ENCODE results near the gene CSRNP3.
"Not testable (repeated sequence)": the region's sequence is repeated elsewhere in the genome, so short reads cannot be mapped to it uniquely, and the experiment has no call there.

CSRNP3 gene

DNA sequence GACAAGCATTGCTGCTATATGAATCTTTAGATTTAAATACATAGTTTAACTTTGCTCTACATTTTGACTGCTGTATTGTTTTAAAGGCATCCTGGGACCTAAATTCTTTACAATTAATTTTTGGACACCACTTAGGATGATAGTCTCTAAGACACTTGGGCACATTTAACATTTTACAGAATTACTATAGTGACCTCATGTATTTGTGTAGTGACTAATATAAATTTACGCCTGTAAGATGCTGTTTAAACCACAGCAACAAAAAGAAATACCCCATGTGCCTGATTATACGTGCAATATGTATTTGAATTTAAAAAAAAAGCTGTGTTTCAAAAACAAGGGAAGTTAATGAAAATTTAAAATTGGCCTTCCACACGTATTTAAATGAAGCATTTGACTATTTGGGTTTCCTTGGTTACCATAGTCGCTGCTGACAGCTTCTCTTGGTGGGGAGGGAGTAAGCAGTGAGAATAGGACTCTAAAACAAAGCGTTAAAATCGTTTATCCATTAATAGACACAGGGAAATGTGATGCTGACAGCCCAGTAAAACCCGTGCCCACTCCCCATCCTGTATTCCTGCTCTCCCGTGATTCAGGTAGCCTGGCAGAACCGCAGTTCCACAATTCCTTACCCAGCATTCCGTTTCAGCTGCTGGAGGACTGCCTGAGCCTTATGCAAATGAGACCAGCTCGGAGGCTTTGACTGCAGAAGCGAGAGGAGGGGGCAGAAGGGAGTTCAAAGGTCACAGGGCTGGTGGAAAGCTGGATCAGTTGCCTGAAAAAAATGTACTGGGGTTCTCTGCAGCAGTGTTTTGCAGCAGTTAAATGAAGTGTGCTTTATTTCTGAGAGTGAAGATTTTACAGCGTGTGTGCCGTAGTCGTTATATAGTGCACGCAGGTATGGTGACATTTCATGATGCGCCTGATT, 104.3 kb downstream of the CSRNP3 start:
- H3K4me3 ChIP-seq (ENCODE audit: low read depth in 1 of 2, low read length in 2 of 2): peak overlapping the region; percentile 15 to 17
- H3K36me3 ChIP-seq (ENCODE audit: insufficient read depth, low read length): no peaks in the 10 kb centered on the region
- no peaks in the 10 kb centered on the region for H3K27me3 ChIP-seq (ENCODE audit: control insufficient read depth in 1 of 2, insufficient read depth in 2 of 2, low read length in 2 of 2)
- H3K27ac ChIP-seq (ENCODE audit: low read depth, low read length): no peak overlapping the region
- no peak overlapping the region for H3K9ac ChIP-seq (ENCODE audit: low read length)
- H3K9me3 ChIP-seq (ENCODE audit: low read length): no peaks in the 10 kb centered on the region
- no peaks in the 10 kb centered on the region for H3K4me1 ChIP-seq (ENCODE audit: insufficient read depth, low read length)

DNA sequence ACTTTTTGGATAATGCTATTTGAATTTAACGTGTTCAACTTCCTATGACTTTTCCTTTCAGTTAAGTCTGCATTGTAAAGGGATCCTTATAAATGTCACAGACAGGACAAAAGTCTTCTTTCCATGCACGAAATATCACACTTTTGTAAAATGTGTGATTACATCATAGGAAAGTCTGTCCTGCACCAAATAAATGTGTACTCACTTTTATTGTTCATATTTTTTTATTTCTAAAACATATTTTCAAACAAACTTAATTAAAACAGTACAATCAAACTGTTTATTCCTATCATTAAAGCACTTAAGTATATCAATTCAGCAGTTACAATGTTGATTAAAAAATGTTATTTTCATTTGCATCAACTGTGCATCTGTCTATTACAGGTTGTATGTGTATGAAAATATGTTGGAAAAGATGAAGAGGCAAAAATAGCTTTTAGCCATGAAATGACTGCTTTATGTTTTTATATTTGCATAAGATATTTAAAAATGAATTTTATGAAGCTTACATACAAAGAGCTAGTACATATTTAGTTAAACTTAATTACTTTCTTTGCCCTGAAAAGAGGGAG, 105.6 kb downstream of the CSRNP3 start:
- Histone ChIP-seq H3K27me3 (ENCODE audit: control insufficient read depth in 1 of 2, insufficient read depth in 2 of 2, low read length in 2 of 2) (no peaks in the 10 kb centered on the region), H3K9me3 (ENCODE audit: low read length) (no peaks in the 10 kb centered on the region), H3K36me3 (ENCODE audit: insufficient read depth, low read length) (no peaks in the 10 kb centered on the region), H3K9ac (ENCODE audit: low read length) (no peak overlapping the region), H3K4me1 (ENCODE audit: insufficient read depth, low read length) (no peaks in the 10 kb centered on the region), H3K4me3 (ENCODE audit: low read depth in 1 of 2, low read length in 2 of 2) (no peak overlapping the region), H3K27ac (ENCODE audit: low read depth, low read length) (no peak overlapping the region)

DNA sequence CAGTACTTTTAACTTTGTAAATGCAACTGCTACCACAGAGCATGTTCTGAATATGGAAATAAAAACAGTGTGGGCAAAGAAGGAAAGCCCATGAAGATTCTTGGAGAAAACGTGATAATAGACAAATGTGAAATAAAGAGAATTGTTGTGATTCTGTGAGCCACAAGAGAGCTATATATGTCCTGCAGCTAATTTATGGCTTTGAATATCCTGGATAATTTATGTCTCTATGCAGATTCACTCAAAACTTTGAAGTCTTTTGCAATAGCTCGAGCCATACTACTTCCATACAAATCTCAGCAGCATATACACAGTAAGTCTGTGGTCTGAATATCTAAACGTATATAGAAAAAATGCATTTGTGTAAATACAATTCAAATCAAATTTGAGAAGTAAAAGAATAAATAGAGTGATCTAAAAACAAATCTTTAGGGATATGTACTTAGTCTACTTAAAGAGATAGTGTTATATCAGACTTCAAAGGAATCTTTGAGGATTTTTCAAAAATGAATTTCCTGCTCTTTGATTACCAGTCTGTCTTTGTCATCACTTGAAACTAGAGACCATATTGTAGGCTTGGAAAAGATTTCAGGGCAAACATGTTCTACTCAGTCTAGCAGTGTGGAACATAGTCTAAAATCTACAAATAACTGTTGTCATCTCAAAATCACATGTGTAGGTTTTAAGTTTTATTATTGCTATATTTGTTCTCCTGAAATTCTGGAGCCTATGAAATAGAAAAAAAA, 107.1 kb downstream of the CSRNP3 start:
- H3K27me3 ChIP-seq (ENCODE audit: control insufficient read depth in 1 of 2, insufficient read depth in 2 of 2, low read length in 2 of 2): no peaks in the 10 kb centered on the region
- no peak overlapping the region for H3K27ac ChIP-seq (ENCODE audit: low read depth, low read length)
- H3K36me3 ChIP-seq (ENCODE audit: insufficient read depth, low read length): no peaks in the 10 kb centered on the region
- H3K4me3 ChIP-seq (ENCODE audit: low read depth in 1 of 2, low read length in 2 of 2): no peak overlapping the region
- no peaks in the 10 kb centered on the region for H3K9me3 ChIP-seq (ENCODE audit: low read length)
- no peaks in the 10 kb centered on the region for H3K4me1 ChIP-seq (ENCODE audit: insufficient read depth, low read length)
- H3K9ac ChIP-seq (ENCODE audit: low read length): no peak overlapping the region

DNA sequence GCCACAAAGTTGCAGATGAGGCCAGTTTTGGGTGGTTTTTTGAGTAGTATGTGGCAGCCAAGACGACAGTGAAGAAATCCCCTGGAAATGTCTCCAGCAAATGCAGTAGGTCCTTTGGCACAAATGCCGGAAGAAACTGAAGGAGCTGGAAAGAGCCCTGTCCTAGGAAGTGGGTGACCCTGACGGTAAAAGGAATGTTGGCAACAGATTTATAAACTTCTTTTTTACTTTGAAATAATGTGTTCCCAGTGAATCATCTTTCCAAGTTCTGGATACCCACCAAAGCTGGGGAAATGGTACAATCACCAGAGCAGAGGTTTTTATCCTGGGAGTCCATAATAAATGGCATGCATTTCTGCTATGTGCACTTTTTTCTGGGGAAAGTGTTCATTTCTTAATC, 112.9 kb downstream of the CSRNP3 start:
- H3K36me3 ChIP-seq (ENCODE audit: insufficient read depth, low read length): no peaks in the 10 kb centered on the region
- no peak overlapping the region for H3K4me3 ChIP-seq (ENCODE audit: low read depth in 1 of 2, low read length in 2 of 2)
- no peak overlapping the region for H3K9ac ChIP-seq (ENCODE audit: low read length)
- no peaks in the 10 kb centered on the region for H3K27me3 ChIP-seq (ENCODE audit: control insufficient read depth in 1 of 2, insufficient read depth in 2 of 2, low read length in 2 of 2)
- H3K9me3 ChIP-seq (ENCODE audit: low read length): no peaks in the 10 kb centered on the region
- no peak overlapping the region for H3K27ac ChIP-seq (ENCODE audit: low read depth, low read length)
- peaks cover 6% of the 10 kb centered on the region for H3K4me1 ChIP-seq (ENCODE audit: insufficient read depth, low read length)

DNA sequence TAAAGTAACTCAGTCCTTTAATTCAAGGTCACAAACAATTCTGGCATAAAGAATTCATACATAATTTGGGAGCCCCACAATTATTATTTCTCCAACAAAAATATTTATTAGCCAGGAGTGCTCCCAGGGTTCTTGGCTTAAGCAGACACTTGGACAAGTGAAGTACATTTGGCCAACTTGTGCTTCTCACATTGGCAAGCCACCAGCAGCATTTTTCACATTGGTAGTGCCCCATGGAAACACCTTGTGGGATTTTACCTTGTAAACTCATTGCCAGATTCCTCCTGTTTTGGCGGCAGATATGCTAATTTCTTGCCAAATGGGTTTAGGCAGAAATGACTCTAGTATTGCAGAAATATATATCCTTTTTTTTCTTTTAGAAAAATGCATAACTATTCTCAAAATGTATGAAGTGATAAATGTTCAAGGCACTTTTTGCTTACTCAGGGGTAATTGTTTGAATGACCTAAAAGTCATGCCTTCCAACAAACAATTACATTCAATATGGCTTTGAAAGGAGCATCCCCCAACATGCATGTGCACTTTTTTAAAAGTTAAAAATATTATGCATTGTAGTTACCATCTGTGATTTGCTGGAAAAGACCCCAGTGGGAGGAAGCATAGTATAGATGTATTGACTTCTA, 113.5 kb downstream of the CSRNP3 start:
- Histone ChIP-seq H3K36me3 (ENCODE audit: insufficient read depth, low read length) (no peaks in the 10 kb centered on the region), H3K9me3 (ENCODE audit: low read length) (no peaks in the 10 kb centered on the region), H3K27me3 (ENCODE audit: control insufficient read depth in 1 of 2, insufficient read depth in 2 of 2, low read length in 2 of 2) (no peaks in the 10 kb centered on the region), H3K9ac (ENCODE audit: low read length) (no peak overlapping the region), H3K27ac (ENCODE audit: low read depth, low read length) (no peak overlapping the region), H3K4me1 (ENCODE audit: insufficient read depth, low read length) (peaks cover 6% of the 10 kb centered on the region), H3K4me3 (ENCODE audit: low read depth in 1 of 2, low read length in 2 of 2) (no peak overlapping the region)

DNA sequence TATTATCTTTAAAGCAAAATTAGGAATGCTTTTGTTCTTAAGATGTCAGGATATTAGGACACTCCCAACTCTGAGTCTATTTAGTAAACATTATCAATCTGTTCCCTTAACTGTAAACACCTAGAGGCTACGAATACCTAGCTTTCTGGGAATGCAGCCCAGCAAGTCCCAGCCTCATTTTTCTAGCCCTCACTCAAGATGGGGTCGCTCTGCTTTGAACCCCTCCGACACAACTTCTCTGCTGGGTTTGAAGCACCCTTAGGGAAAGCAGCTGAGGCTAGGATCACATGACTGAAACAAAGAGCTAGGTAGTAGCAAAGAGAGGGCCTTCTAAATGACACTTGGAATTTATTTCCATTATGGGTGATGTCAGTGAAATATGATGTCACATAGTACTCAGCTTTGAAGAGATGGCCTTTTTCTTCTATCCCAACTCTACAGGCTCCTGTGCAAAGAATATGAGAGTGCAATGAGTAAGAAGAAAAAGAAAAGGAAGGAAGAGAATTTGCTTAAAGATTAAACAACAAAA, 114.7 kb downstream of the CSRNP3 start:
- no peak overlapping the region for H3K4me3 ChIP-seq (ENCODE audit: low read depth in 1 of 2, low read length in 2 of 2)
- no peaks in the 10 kb centered on the region for H3K9me3 ChIP-seq (ENCODE audit: low read length)
- no peaks in the 10 kb centered on the region for H3K27me3 ChIP-seq (ENCODE audit: control insufficient read depth in 1 of 2, insufficient read depth in 2 of 2, low read length in 2 of 2)
- H3K4me1 ChIP-seq (ENCODE audit: insufficient read depth, low read length): peaks cover 6% of the 10 kb centered on the region
- H3K9ac ChIP-seq (ENCODE audit: low read length): no peak overlapping the region
- H3K36me3 ChIP-seq (ENCODE audit: insufficient read depth, low read length): no peaks in the 10 kb centered on the region
- no peak overlapping the region for H3K27ac ChIP-seq (ENCODE audit: low read depth, low read length)

DNA sequence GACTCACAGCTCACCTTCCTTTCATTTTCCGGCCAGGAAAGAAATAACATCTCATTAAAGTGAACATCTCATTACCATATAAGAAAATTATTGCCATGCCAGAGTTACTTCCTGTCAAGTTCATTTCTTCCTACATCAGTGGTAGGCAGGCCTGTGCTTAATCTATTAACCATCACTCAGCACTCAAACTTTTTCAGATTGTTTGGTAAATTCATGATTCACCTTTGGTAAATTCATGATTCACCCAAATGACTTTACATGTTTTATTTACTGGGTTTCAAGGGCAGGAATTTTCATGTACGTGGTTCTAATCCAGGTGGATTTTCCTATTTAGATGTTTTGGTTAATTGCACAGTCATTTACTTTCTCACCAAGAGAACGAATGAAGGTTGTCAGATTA, 116.5 kb downstream of the CSRNP3 start:
- H3K9ac ChIP-seq (ENCODE audit: low read length): no peak overlapping the region
- H3K9me3 ChIP-seq (ENCODE audit: low read length): no peaks in the 10 kb centered on the region
- no peak overlapping the region for H3K27ac ChIP-seq (ENCODE audit: low read depth, low read length)
- no peak overlapping the region for H3K4me3 ChIP-seq (ENCODE audit: low read depth in 1 of 2, low read length in 2 of 2)
- no peaks in the 10 kb centered on the region for H3K27me3 ChIP-seq (ENCODE audit: control insufficient read depth in 1 of 2, insufficient read depth in 2 of 2, low read length in 2 of 2)
- H3K4me1 ChIP-seq (ENCODE audit: insufficient read depth, low read length): peaks cover 6% of the 10 kb centered on the region
- H3K36me3 ChIP-seq (ENCODE audit: insufficient read depth, low read length): no peaks in the 10 kb centered on the region

DNA sequence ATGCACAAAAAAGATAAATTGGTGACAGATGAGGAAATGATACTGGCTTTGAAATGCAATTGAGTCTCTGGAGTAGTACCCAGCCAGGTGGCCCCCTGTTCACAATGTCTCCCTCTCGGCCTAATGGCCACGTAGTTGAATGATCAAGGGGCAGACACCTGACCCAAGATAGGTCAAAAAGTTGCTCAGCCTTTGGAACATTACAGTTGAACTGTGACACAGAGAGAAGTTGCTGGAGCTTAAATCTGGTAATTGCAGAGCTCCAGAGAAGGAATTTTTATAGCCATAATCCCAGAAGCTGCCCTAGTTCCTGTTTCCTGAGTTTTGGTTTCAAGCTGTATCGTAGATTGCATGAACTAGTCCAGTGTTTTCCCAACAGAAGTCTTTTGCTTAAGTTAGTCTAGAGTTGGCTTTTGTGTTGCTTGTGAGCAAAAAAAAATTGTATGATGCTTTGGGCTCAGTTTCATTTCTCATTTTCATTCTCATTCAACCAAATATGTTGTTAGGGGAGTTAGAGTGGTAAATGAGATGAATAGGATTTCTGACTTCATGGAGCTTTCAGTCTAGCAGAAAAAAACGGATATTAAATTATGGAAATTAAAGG, 117.9 kb downstream of the CSRNP3 start:
- Histone ChIP-seq H3K27ac (ENCODE audit: low read depth, low read length) (no peak overlapping the region), H3K4me1 (ENCODE audit: insufficient read depth, low read length) (peaks cover 2% of the 10 kb centered on the region), H3K9me3 (ENCODE audit: low read length) (no peaks in the 10 kb centered on the region), H3K27me3 (ENCODE audit: control insufficient read depth in 1 of 2, insufficient read depth in 2 of 2, low read length in 2 of 2) (no peaks in the 10 kb centered on the region), H3K36me3 (ENCODE audit: insufficient read depth, low read length) (no peaks in the 10 kb centered on the region), H3K4me3 (ENCODE audit: low read depth in 1 of 2, low read length in 2 of 2) (no peak overlapping the region), H3K9ac (ENCODE audit: low read length) (no peak overlapping the region)

DNA sequence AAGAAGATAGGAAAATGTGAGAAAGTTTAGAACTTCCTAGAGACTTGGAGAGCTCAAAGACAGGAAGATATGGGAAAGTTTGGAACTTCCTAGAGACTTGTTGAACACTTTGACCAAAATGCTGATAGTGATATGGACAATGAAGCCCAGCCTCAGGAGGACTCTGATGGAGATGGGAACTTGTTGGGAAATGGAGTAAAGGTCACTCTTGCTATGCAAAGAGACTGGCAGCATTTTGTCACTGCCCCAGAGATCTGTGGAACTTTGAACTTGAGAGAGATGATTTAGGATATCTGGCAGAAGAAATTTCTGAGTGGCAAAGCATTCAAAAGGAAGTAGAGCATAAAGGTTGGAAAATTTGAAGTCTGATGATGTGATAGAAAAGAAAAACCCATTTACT, 121.5 kb downstream of the CSRNP3 start:
- not testable (repeated sequence) for H3K4me1 ChIP-seq (ENCODE audit: insufficient read depth, low read length); H3K27ac ChIP-seq (ENCODE audit: low read depth, low read length); H3K9me3 ChIP-seq (ENCODE audit: low read length); H3K27me3 ChIP-seq (ENCODE audit: control insufficient read depth in 1 of 2, insufficient read depth in 2 of 2, low read length in 2 of 2); H3K4me3 ChIP-seq (ENCODE audit: low read depth in 1 of 2, low read length in 2 of 2); H3K36me3 ChIP-seq (ENCODE audit: insufficient read depth, low read length); H3K9ac ChIP-seq (ENCODE audit: low read length)

DNA sequence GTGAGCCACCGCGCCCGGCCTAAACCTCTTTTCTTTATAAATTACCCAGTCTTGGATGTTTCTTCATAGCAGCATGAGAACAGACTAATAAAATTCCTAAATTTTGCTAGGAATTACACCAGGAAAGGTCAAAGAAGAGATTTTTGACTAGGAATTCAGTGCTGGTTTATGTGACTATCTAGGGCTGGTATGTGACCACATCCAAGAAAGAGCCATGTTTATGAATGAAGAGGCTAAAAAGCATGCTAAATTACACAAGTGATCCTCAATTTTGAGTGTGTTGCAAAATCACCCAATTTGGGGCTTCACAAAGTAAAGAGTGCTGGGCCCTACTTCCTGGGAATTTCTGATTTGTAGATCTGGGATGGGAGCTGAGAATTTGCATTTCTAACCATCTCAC, 123.6 kb downstream of the CSRNP3 start:
- no peak overlapping the region for H3K4me3 ChIP-seq (ENCODE audit: low read depth in 1 of 2, low read length in 2 of 2)
- H3K27ac ChIP-seq (ENCODE audit: low read depth, low read length): no peak overlapping the region
- H3K9me3 ChIP-seq (ENCODE audit: low read length): no peaks in the 10 kb centered on the region
- no peak overlapping the region for H3K9ac ChIP-seq (ENCODE audit: low read length)
- H3K27me3 ChIP-seq (ENCODE audit: control insufficient read depth in 1 of 2, insufficient read depth in 2 of 2, low read length in 2 of 2): no peaks in the 10 kb centered on the region
- no peaks in the 10 kb centered on the region for H3K36me3 ChIP-seq (ENCODE audit: insufficient read depth, low read length)
- no peaks in the 10 kb centered on the region for H3K4me1 ChIP-seq (ENCODE audit: insufficient read depth, low read length)
